HCT116 (cell line): ENCODE data around the gene GPHN. TPM values are rescaled to one million over a fixed set of nuclear protein-coding genes. Genes with fewer than 3 reads are reported as not detected.

Source experiments
- ATAC-seq: fragments of 200-7000 bp; cut with Tn5 transposase; 2 replicates; pipeline ENCODE4 v1.9.1; 2020; ENCODE audit warnings: mild to moderate bottlenecking, moderate library complexity
- BruUV-seq: library from RNA; stranded (reverse); fragments of 400-500 nt; replicated peaks from 2 replicates; lab custom pipeline; 2021; lab: Mats Ljungman, UMichigan
- CTCF ChIA-PET: fragments of 300-600 bp; sonication (Branson Sonifier 250); formaldehyde crosslinking; loops from one replicate; lab custom pipeline; 2021; ENCODE audit warnings: antibody characterized with exemption; lab: Charles Lee
- POLR2A ChIA-PET: fragments of 300-600, 350-600 bp; sonication (Branson Sonifier 250); formaldehyde crosslinking; loops from one replicate; lab custom pipeline; 2021; ENCODE audit warnings: antibody characterized with exemption; lab: Charles Lee
- RAD21 ChIA-PET, 2 experiments: fragments of 300-600 bp; sonication (Branson Sonifier 250); formaldehyde crosslinking; loops; one replicate each; lab custom pipeline; 2023; ENCODE audit warnings: low total read pairs in 2 of 2; ENCODE audit not compliant: uncharacterized antibody in 2 of 2, unreplicated experiment in 2 of 2, low non-redundant PET in 1 of 2; lab: Charles Lee
- DNase-seq: peaks from one replicate; pipeline ENCODE4 v3.0.0-alpha.2; 2010; ENCODE audit warnings: low read depth, low spot score
- H2AFZ ChIP-seq: fragments of 200-600 bp; shearing (Covaris generic), sonication (generic); 2 replicates; pipeline ENCODE4 v1.6.1; 2017; ENCODE audit warnings: low read depth, mixed run types, mixed read lengths, antibody characterized with exemption, low read length; ENCODE audit not compliant: poor library complexity, severe bottlenecking
- H3K27ac ChIP-seq: 2 replicates; pipeline ENCODE4 v1.5.1; 2012; ENCODE audit warnings: low read depth, low read length
- H3K27me3 ChIP-seq: fragments of 200-600 bp; sonication (generic); 2 replicates; pipeline ENCODE4 v1.6.1; 2016; ENCODE audit warnings: mixed run types, low read length, mixed read lengths; ENCODE audit not compliant: insufficient read depth
- H3K36me3 ChIP-seq, 2 experiments: fragments of 200-500 bp in 1 of 2; fragments of 200-600 bp in 1 of 2; sonication (Bioruptor generic) in 1 of 2; sonication (generic) in 1 of 2; 2 replicates each; pipeline versions ENCODE4 v1.5.1 to v1.6.1; 2014 to 2016; ENCODE audit warnings: low read length in 2 of 2, inconsistent platforms in 1 of 2, mixed read lengths in 1 of 2, mixed run types in 1 of 2; ENCODE audit not compliant: insufficient read depth in 2 of 2, control insufficient read depth in 1 of 2
- H3K4me1 ChIP-seq, 2 experiments: fragments of 200-600 bp in 1 of 2; sonication (generic) in 1 of 2; 2 replicates each; pipeline versions ENCODE4 v1.5.1 to v1.6.1; 2012 to 2017; ENCODE audit warnings: low read length in 2 of 2, inconsistent platforms in 1 of 2, mild to moderate bottlenecking in 1 of 2, mixed read lengths in 1 of 2, mixed run types in 1 of 2, moderate library complexity in 1 of 2; ENCODE audit not compliant: insufficient read depth in 2 of 2, control insufficient read depth in 1 of 2
- H3K4me2 ChIP-seq: fragments of 200-600 bp; sonication (generic); 2 replicates; pipeline ENCODE4 v1.6.1; 2017; ENCODE audit warnings: mixed run types, low read length, mixed read lengths
- H3K4me3 ChIP-seq, 2 experiments: fragments of 200-600 bp in 1 of 2; sonication (generic) in 1 of 2; replicated peaks in 1 of 2; 2 replicates each; pipeline ENCODE4 v1.5.1; 2011 to 2016; ENCODE audit warnings: low read length in 2 of 2, control low read depth in 1 of 2, low read depth in 1 of 2, mild to moderate bottlenecking in 1 of 2, mixed read lengths in 1 of 2, mixed run types in 1 of 2
- H3K79me2 ChIP-seq: fragments of 200-600 bp; sonication (generic); 2 replicates; pipeline ENCODE4 v1.6.1; 2017; ENCODE audit warnings: mild to moderate bottlenecking, mixed run types, low read length, moderate library complexity, mixed read lengths; ENCODE audit not compliant: insufficient read depth
- H3K9ac ChIP-seq: fragments of 200-600 bp; sonication (generic); 2 replicates; pipeline ENCODE4 v1.6.1; 2016; ENCODE audit warnings: low read length, mixed read lengths
- H3K9me2 ChIP-seq: fragments of 200-600 bp; sonication (generic), shearing (Covaris generic); 2 replicates; pipeline ENCODE4 v1.6.1; 2017; ENCODE audit warnings: mixed run types, mild to moderate bottlenecking, moderate library complexity; ENCODE audit not compliant: insufficient read depth
- H3K9me3 ChIP-seq, 2 experiments: fragments of 200-500 bp in 1 of 2; fragments of 200-600 bp in 1 of 2; sonication (Bioruptor generic) in 1 of 2; sonication (generic) in 1 of 2; 2 replicates each; pipeline ENCODE4 v1.6.1; 2014 to 2017; ENCODE audit warnings: low read length in 2 of 2, mixed read lengths in 2 of 2, inconsistent platforms in 1 of 2, low read depth in 1 of 2, mild to moderate bottlenecking in 1 of 2, mixed run types in 1 of 2, moderate library complexity in 1 of 2; ENCODE audit not compliant: control insufficient read depth in 1 of 2, insufficient read depth in 1 of 2
- H4K20me1 ChIP-seq: fragments of 200-600 bp; sonication (generic), shearing (Covaris generic); 2 replicates; pipeline ENCODE4 v1.6.1; 2017; ENCODE audit warnings: mixed run types, mild to moderate bottlenecking, moderate library complexity; ENCODE audit not compliant: insufficient read depth
- CEBPB ChIP-seq: IDR thresholded peaks from 2 replicates; pipeline ENCODE4 v1.6.1; 2012; ENCODE audit warnings: low read depth
- EGR1 ChIP-seq: IDR thresholded peaks from 2 replicates; pipeline ENCODE4 v1.6.1; 2012; ENCODE audit warnings: low read depth
- ELF1 ChIP-seq: IDR thresholded peaks from 2 replicates; pipeline ENCODE4 v1.6.1; 2012; ENCODE audit warnings: low read depth, borderline replicate concordance
- EZH2 ChIP-seq: fragments of 200-600 bp; sonication (generic); IDR thresholded peaks from 2 replicates; pipeline ENCODE4 v1.6.1; 2017; ENCODE audit warnings: antibody characterized with exemption, mixed run types
- EZH2phosphoT487 ChIP-seq: fragments of 200-600 bp; IDR thresholded peaks from 2 replicates; pipeline ENCODE4 v1.6.1; 2018; ENCODE audit warnings: antibody characterized with exemption, borderline replicate concordance
- FOSL1 ChIP-seq: IDR thresholded peaks from 2 replicates; pipeline ENCODE4 v1.6.1; 2012; ENCODE audit warnings: low read depth
- JUND ChIP-seq: IDR thresholded peaks from 2 replicates; pipeline ENCODE4 v1.6.1; 2012
- POLR2A ChIP-seq: IDR thresholded peaks from 2 replicates; pipeline ENCODE4 v1.7.0; 2011; ENCODE audit warnings: borderline replicate concordance; ENCODE audit not compliant: insufficient read depth, insufficient read length; ENCODE audit errors: extremely low read depth
- RAD21 ChIP-seq: IDR thresholded peaks from 2 replicates; pipeline ENCODE4 v1.6.1; 2012; ENCODE audit warnings: low read depth, mild to moderate bottlenecking
- SIN3A ChIP-seq: IDR thresholded peaks from 2 replicates; pipeline ENCODE4 v1.6.1; 2012; ENCODE audit warnings: low read depth
- TCF7L2 ChIP-seq: IDR thresholded peaks from 2 replicates; pipeline ENCODE4 v1.7.0; 2011; ENCODE audit warnings: borderline replicate concordance, inconsistent platforms; ENCODE audit not compliant: insufficient read depth, insufficient read length; ENCODE audit errors: extremely low read depth
- YY1 ChIP-seq: IDR thresholded peaks from 2 replicates; pipeline ENCODE4 v1.6.1; 2011; ENCODE audit warnings: low read length, low read depth, moderate library complexity, mild to moderate bottlenecking; ENCODE audit not compliant: insufficient replicate concordance; ENCODE audit errors: extremely low read depth
- ZNF274 ChIP-seq: fragments of 200-500 bp; sonication (Bioruptor generic); IDR thresholded peaks from 2 replicates; pipeline ENCODE4 v1.6.1; 2014; ENCODE audit warnings: mild to moderate bottlenecking, low read depth, low read length, inconsistent platforms
- intact Hi-C: fragments of 100-400 bp; cut with micrococcal nuclease; formaldehyde crosslinking; loops from 2 replicates; pipeline ENCODE4 v1.10.0; 2022
- total RNA-seq: library from RNA; stranded (reverse); gene quantifications from one replicate; pipeline ENCODE4 v1.2.1, GENCODE V29; 2021; ENCODE audit not compliant: unreplicated experiment
- TF ChIP-seq, protein P1 (sequence below): IDR thresholded peaks from 2 replicates; pipeline ENCODE4 v1.6.1; 2012
- TF ChIP-seq, protein P2 (sequence below): IDR thresholded peaks from 2 replicates; pipeline ENCODE4 v1.6.1; 2012
- TF ChIP-seq, protein P3 (sequence below): IDR thresholded peaks from 2 replicates; pipeline ENCODE4 v1.6.1; 2012; ENCODE audit warnings: low read depth

GPHN gene
- total RNA-seq, 1 experiment from 2014 or later, result 43.8 TPM

DNA sequence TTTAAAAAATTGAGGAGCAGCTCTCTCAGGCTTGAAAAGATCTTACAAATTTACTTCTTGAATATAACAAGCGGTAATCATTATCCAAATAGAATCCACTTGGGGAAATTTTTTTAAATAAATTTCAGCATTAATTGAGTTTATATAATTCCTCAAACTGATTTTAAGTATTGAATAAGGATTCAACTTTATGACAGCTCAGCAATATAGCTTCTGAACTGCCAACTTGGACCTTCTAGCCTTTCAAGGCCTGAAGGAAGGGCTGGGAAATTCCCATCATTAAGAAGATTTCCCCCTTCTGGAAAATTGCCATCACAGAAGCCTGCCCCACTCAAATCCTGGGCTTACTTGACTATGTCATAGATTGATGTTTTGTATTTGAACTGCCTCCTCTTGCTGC, 623.7 kb downstream of the GPHN start:
- H3K9ac ChIP-seq, result no peak overlapping the region
- ATAC-seq (no peak), DNase-seq (no peak)
- BruUV-seq, result no TSS peak
- ChIA-PET CTCF (no interaction called here), RAD21 (no interaction called here), POLR2A (no interaction called here)
- H3K4me2 ChIP-seq, result no peak overlapping the region
- no peaks in the 10 kb centered on the region for H3K4me1 ChIP-seq
- H3K4me3 ChIP-seq, result no peak overlapping the region
- no peaks in the 10 kb centered on the region for H3K27me3 ChIP-seq
- H3K36me3 ChIP-seq, result no peaks in the 10 kb centered on the region
- no peak overlapping the region for H3K27ac ChIP-seq
- no peaks in the 10 kb centered on the region for H4K20me1 ChIP-seq
- H3K79me2 ChIP-seq, result no peaks in the 10 kb centered on the region
- H3K9me2 ChIP-seq, result no peaks in the 10 kb centered on the region
- H2AFZ ChIP-seq, result no peak overlapping the region
- intact Hi-C loops, result no loop called here
- H3K9me3 ChIP-seq, result no peaks in the 10 kb centered on the region
- TF ChIP-seq ZNF274 (no peak), EGR1 (no peak), CEBPB (no peak), TCF7L2 (no peak), ELF1 (no peak), SIN3A (no peak), FOSL1 (no peak), EZH2 (no peak), YY1 (no peak), EZH2phosphoT487 (no peak), JUND (no peak), RAD21 (no peak), POLR2A (no peak)
- TF ChIP-seq, protein P1, sequence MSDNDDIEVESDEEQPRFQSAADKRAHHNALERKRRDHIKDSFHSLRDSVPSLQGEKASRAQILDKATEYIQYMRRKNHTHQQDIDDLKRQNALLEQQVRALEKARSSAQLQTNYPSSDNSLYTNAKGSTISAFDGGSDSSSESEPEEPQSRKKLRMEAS, result no peak
- TF ChIP-seq, protein P2, sequence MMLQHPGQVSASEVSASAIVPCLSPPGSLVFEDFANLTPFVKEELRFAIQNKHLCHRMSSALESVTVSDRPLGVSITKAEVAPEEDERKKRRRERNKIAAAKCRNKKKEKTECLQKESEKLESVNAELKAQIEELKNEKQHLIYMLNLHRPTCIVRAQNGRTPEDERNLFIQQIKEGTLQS, result no peak
- TF ChIP-seq, protein P3, sequence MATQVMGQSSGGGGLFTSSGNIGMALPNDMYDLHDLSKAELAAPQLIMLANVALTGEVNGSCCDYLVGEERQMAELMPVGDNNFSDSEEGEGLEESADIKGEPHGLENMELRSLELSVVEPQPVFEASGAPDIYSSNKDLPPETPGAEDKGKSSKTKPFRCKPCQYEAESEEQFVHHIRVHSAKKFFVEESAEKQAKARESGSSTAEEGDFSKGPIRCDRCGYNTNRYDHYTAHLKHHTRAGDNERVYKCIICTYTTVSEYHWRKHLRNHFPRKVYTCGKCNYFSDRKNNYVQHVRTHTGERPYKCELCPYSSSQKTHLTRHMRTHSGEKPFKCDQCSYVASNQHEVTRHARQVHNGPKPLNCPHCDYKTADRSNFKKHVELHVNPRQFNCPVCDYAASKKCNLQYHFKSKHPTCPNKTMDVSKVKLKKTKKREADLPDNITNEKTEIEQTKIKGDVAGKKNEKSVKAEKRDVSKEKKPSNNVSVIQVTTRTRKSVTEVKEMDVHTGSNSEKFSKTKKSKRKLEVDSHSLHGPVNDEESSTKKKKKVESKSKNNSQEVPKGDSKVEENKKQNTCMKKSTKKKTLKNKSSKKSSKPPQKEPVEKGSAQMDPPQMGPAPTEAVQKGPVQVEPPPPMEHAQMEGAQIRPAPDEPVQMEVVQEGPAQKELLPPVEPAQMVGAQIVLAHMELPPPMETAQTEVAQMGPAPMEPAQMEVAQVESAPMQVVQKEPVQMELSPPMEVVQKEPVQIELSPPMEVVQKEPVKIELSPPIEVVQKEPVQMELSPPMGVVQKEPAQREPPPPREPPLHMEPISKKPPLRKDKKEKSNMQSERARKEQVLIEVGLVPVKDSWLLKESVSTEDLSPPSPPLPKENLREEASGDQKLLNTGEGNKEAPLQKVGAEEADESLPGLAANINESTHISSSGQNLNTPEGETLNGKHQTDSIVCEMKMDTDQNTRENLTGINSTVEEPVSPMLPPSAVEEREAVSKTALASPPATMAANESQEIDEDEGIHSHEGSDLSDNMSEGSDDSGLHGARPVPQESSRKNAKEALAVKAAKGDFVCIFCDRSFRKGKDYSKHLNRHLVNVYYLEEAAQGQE, result no peak
